Measurements from ENCODE around the gene NCKAP5. TPM values are rescaled to one million over a fixed set of nuclear protein-coding genes. Genes with fewer than 3 reads are reported as not detected.

Gene NCKAP5
- total RNA-seq, 1 donor from 2014 or later = 0.46 TPM

GRCh38 chr2:133599811-133600210 is 31.5 kb upstream of the NCKAP5 start:
- Mint-ChIP-seq H3K36me3 (ENCODE audit: unreplicated experiment) (no peaks in the 10 kb centered on the region), H3K9me3 (ENCODE audit: unreplicated experiment) (no peaks in the 10 kb centered on the region), H3K27ac (ENCODE audit: unreplicated experiment) (no peak overlapping the region), H3K4me3 (ENCODE audit: unreplicated experiment) (no peak overlapping the region), H3K27me3 (ENCODE audit: unreplicated experiment) (peaks cover 13% of the 10 kb centered on the region), H3K4me1 (ENCODE audit: unreplicated experiment) (peaks cover 2% of the 10 kb centered on the region)
- no peak for DNase-seq (ENCODE audit: extremely low spot score, unreplicated experiment)
- no peak for TF ChIP-seq CTCF (IDR thresholded peaks at IDR 0.05)

GRCh38 chr2:133599211-133599803 is 31.0 kb upstream of the NCKAP5 start:
- H3K36me3 Mint-ChIP-seq (ENCODE audit: unreplicated experiment) = no peaks in the 10 kb centered on the region
- no peak overlapping the region for H3K4me3 Mint-ChIP-seq (ENCODE audit: unreplicated experiment)
- H3K27me3 Mint-ChIP-seq (ENCODE audit: unreplicated experiment) = peaks cover 14% of the 10 kb centered on the region
- no peak for TF ChIP-seq CTCF (IDR thresholded peaks at IDR 0.05)
- H3K9me3 Mint-ChIP-seq (ENCODE audit: unreplicated experiment) = no peaks in the 10 kb centered on the region
- no peak overlapping the region for H3K27ac Mint-ChIP-seq (ENCODE audit: unreplicated experiment)
- H3K4me1 Mint-ChIP-seq (ENCODE audit: unreplicated experiment) = peaks cover 2% of the 10 kb centered on the region
- no peak for DNase-seq (ENCODE audit: extremely low spot score, unreplicated experiment)

- no peak for TF ChIP-seq CTCF (IDR thresholded peaks at IDR 0.05)
- Mint-ChIP-seq H3K4me1 (ENCODE audit: unreplicated experiment) (peaks cover 2% of the 10 kb centered on the region), H3K4me3 (ENCODE audit: unreplicated experiment) (no peak overlapping the region), H3K36me3 (ENCODE audit: unreplicated experiment) (no peaks in the 10 kb centered on the region), H3K27ac (ENCODE audit: unreplicated experiment) (no peak overlapping the region), H3K27me3 (ENCODE audit: unreplicated experiment) (peaks cover 19% of the 10 kb centered on the region), H3K9me3 (ENCODE audit: unreplicated experiment) (no peaks in the 10 kb centered on the region)
- DNase-seq (ENCODE audit: extremely low spot score, unreplicated experiment) = no peak
These were observed 30.5 kb upstream of the NCKAP5 start for GRCh38 chr2:133598769-133599168.

GRCh38 chr2:133596701-133597393 is 28.6 kb upstream of the NCKAP5 start:
- no peak overlapping the region for H3K27ac Mint-ChIP-seq (ENCODE audit: unreplicated experiment)
- no peak for DNase-seq (ENCODE audit: extremely low spot score, unreplicated experiment)
- H3K4me1 Mint-ChIP-seq (ENCODE audit: unreplicated experiment) = no peaks in the 10 kb centered on the region
- no peaks in the 10 kb centered on the region for H3K36me3 Mint-ChIP-seq (ENCODE audit: unreplicated experiment)
- TF ChIP-seq CTCF (IDR thresholded peaks at IDR 0.05) = no peak
- no peaks in the 10 kb centered on the region for H3K9me3 Mint-ChIP-seq (ENCODE audit: unreplicated experiment)
- peaks cover 19% of the 10 kb centered on the region for H3K27me3 Mint-ChIP-seq (ENCODE audit: unreplicated experiment)
- no peak overlapping the region for H3K4me3 Mint-ChIP-seq (ENCODE audit: unreplicated experiment)

GRCh38 chr2:133591164-133591563 is 22.9 kb upstream of the NCKAP5 start:
- no peak overlapping the region for H3K4me3 Mint-ChIP-seq (ENCODE audit: unreplicated experiment)
- peaks cover 27% of the 10 kb centered on the region for H3K27me3 Mint-ChIP-seq (ENCODE audit: unreplicated experiment)
- no peaks in the 10 kb centered on the region for H3K36me3 Mint-ChIP-seq (ENCODE audit: unreplicated experiment)
- peaks cover 7% of the 10 kb centered on the region for H3K4me1 Mint-ChIP-seq (ENCODE audit: unreplicated experiment)
- no peak overlapping the region for H3K27ac Mint-ChIP-seq (ENCODE audit: unreplicated experiment)
- H3K9me3 Mint-ChIP-seq (ENCODE audit: unreplicated experiment) = no peaks in the 10 kb centered on the region
- no peak for DNase-seq (ENCODE audit: extremely low spot score, unreplicated experiment)
- peak; percentile 9 for TF ChIP-seq CTCF (IDR thresholded peaks at IDR 0.05)

Measured in osteocyte (in vitro differentiated cells).